IPS-18c (cell line): ENCODE data around the gene DNMT1.

ENCODE experiments used
- H3K4me3 ChIP-seq: 2 replicates; pipeline ENCODE4 v1.7.0; 2013; ENCODE audit warnings: low read depth, mild to moderate bottlenecking, low read length, moderate library complexity; ENCODE audit not compliant: insufficient read depth
- H3K9me3 ChIP-seq: one replicate; pipeline ENCODE4 v1.6.1; 2013; ENCODE audit warnings: mild to moderate bottlenecking, low read length, moderate library complexity; ENCODE audit not compliant: control insufficient read depth, insufficient read depth

Gene DNMT1

GRCh38 chr19:10083911-10084310 is 110.8 kb downstream of the DNMT1 start:
- no peaks in the 10 kb centered on the region for H3K9me3 ChIP-seq
- no peak overlapping the region for H3K4me3 ChIP-seq
